HG03039 (cell line): Measurements from ENCODE around the gene S100A14.

Experiments used
- ATAC-seq: cut with Tn5 transposase; IDR thresholded peaks from one replicate; pipeline ENCODE4 v1.9.1; 2021; ENCODE audit warnings: mild to moderate bottlenecking, moderate library complexity; ENCODE audit not compliant: unreplicated experiment

S100A14 gene

GRCh38 chr1:153566414-153567371 lies 49.4 kb downstream of the S100A14 start:
- peak; percentile 29 for ATAC-seq

GRCh38 chr1:153565529-153566374 lies 50.4 kb downstream of the S100A14 start, which contains the start of gene S100A2:
S100A2 (minus strand) TSS chr1:153565844; CDS start chr1:153563877, 1,967 bp downstream.
- no peak for ATAC-seq
